Activated T-cell treated with anti-CD3 and anti-CD28 coated beads, Interleukin-2, amount 50 U/mL, for 24 hours (primary cell): Measurements from ENCODE around the gene DLEC1.
"Not testable (repeated sequence)": the region's sequence is repeated elsewhere in the genome, so short reads cannot be mapped to it uniquely, and the experiment has no call there.

Source experiments
- DNase-seq: peaks from one replicate; pipeline ENCODE4 v3.0.0-alpha.2; 2020
- H3K27ac Mint-ChIP-seq: 2 replicates; pipeline ENCODE4 v1.8.0; 2020; ENCODE audit warnings: mild to moderate bottlenecking, mixed read lengths
- H3K27me3 Mint-ChIP-seq: 2 replicates; pipeline ENCODE4 v1.8.0; 2020; ENCODE audit warnings: mixed read lengths
- H3K36me3 Mint-ChIP-seq: 2 replicates; pipeline ENCODE4 v1.8.0; 2020; ENCODE audit warnings: low read depth, mixed read lengths
- H3K4me1 Mint-ChIP-seq: 2 replicates; pipeline ENCODE4 v1.8.0; 2020; ENCODE audit warnings: low read depth, mixed read lengths
- H3K4me3 Mint-ChIP-seq: 2 replicates; pipeline ENCODE4 v1.8.0; 2020; ENCODE audit warnings: mild to moderate bottlenecking, moderate library complexity, mixed read lengths
- H3K9me3 Mint-ChIP-seq: 2 replicates; pipeline ENCODE4 v1.8.0; 2020; ENCODE audit warnings: mixed read lengths

DLEC1 gene

GRCh38 chr3:38021196-38021595, 17.8 kb upstream of the DLEC1 start:
- peaks cover 35% of the 10 kb centered on the region for H3K4me1 Mint-ChIP-seq
- DNase-seq = no peak
- H3K27me3 Mint-ChIP-seq = no peaks in the 10 kb centered on the region

GRCh38 chr3:38022301-38022700, 16.7 kb upstream of the DLEC1 start:
- Mint-ChIP-seq H3K4me1 (peaks cover 38% of the 10 kb centered on the region), H3K36me3 (peaks cover 17% of the 10 kb centered on the region), H3K27ac (no peak overlapping the region), H3K27me3 (no peaks in the 10 kb centered on the region), H3K9me3 (no peaks in the 10 kb centered on the region), H3K4me3 (no peak overlapping the region)
- no peak for DNase-seq

More at GRCh38 chr3:38021196-38021595, 17.8 kb upstream of the DLEC1 start:
- Mint-ChIP-seq H3K36me3 (peaks cover 27% of the 10 kb centered on the region), H3K4me3 (no peak overlapping the region), H3K9me3 (peaks cover under 1% of the 10 kb centered on the region), H3K27ac (no peak overlapping the region)

GRCh38 chr3:38022896-38023709, 15.9 kb upstream of the DLEC1 start:
- H3K4me3 Mint-ChIP-seq = peak overlapping the region; percentile 80
- H3K9me3 Mint-ChIP-seq = no peaks in the 10 kb centered on the region
- peak overlapping the region; percentile 94 for H3K27ac Mint-ChIP-seq
- no peaks in the 10 kb centered on the region for H3K27me3 Mint-ChIP-seq
- H3K4me1 Mint-ChIP-seq = peaks cover 38% of the 10 kb centered on the region
- peak; percentile 31 for DNase-seq
- H3K36me3 Mint-ChIP-seq = peaks cover 10% of the 10 kb centered on the region

- peaks cover 15% of the 10 kb centered on the region for H3K27me3 Mint-ChIP-seq
- peaks cover 54% of the 10 kb centered on the region for H3K4me1 Mint-ChIP-seq
Observed at GRCh38 chr3:38026856-38027255, 12.2 kb upstream of the DLEC1 start.

GRCh38 chr3:38027466-38028465, 11.2 kb upstream of the DLEC1 start:
- peaks cover 15% of the 10 kb centered on the region for H3K27me3 Mint-ChIP-seq
- no peaks in the 10 kb centered on the region for H3K36me3 Mint-ChIP-seq
- no peak for DNase-seq
- peaks cover 49% of the 10 kb centered on the region for H3K4me1 Mint-ChIP-seq
- no peak overlapping the region for H3K27ac Mint-ChIP-seq
- H3K9me3 Mint-ChIP-seq = no peaks in the 10 kb centered on the region
- peak overlapping the region; percentile 20 for H3K4me3 Mint-ChIP-seq

More at GRCh38 chr3:38026856-38027255, 12.2 kb upstream of the DLEC1 start:
- DNase-seq = no peak
- H3K36me3 Mint-ChIP-seq = no peaks in the 10 kb centered on the region
- no peak overlapping the region for H3K4me3 Mint-ChIP-seq
- no peaks in the 10 kb centered on the region for H3K9me3 Mint-ChIP-seq
- no peak overlapping the region for H3K27ac Mint-ChIP-seq

GRCh38 chr3:38028621-38029361, 10.2 kb upstream of the DLEC1 start:
- Mint-ChIP-seq H3K4me1 (peaks cover 41% of the 10 kb centered on the region), H3K9me3 (no peaks in the 10 kb centered on the region), H3K27ac (no peak overlapping the region), H3K4me3 (peak overlapping the region; percentile 20), H3K36me3 (no peaks in the 10 kb centered on the region), H3K27me3 (peaks cover 19% of the 10 kb centered on the region)
- DNase-seq = no peak

- peaks cover 33% of the 10 kb centered on the region for H3K4me1 Mint-ChIP-seq
- H3K27ac Mint-ChIP-seq = no peak within 1 kb of the TSS
- H3K9me3 Mint-ChIP-seq = no peaks in the 10 kb centered on the region
- H3K36me3 Mint-ChIP-seq = no peaks in the 10 kb centered on the region
- peaks cover 19% of the 10 kb centered on the region for H3K27me3 Mint-ChIP-seq
- peak within 1 kb of the TSS; percentile 29 for H3K4me3 Mint-ChIP-seq
- DNase-seq = peak; percentile 56
Observed at GRCh38 chr3:38029400-38030125, 9.4 kb upstream of the DLEC1 start, which contains the start of gene PLCD1. Gene PLCD1, minus strand, starts transcription at chr3:38029642. Its CDS starts 103 bp downstream, at chr3:38029539.

GRCh38 chr3:38030126-38031021, 8.6 kb upstream of the DLEC1 start:
- no peaks in the 10 kb centered on the region for H3K36me3 Mint-ChIP-seq
- peaks cover 19% of the 10 kb centered on the region for H3K27me3 Mint-ChIP-seq
- H3K9me3 Mint-ChIP-seq = no peaks in the 10 kb centered on the region
- no peak overlapping the region for H3K27ac Mint-ChIP-seq
- no peak for DNase-seq
- H3K4me1 Mint-ChIP-seq = peaks cover 25% of the 10 kb centered on the region
- peak overlapping the region; percentile 29 for H3K4me3 Mint-ChIP-seq

GRCh38 chr3:38031022-38031994, 7.7 kb upstream of the DLEC1 start:
- DNase-seq = peak; percentile 65
- Mint-ChIP-seq H3K4me1 (peaks cover 19% of the 10 kb centered on the region), H3K27me3 (peaks cover 19% of the 10 kb centered on the region), H3K36me3 (no peaks in the 10 kb centered on the region), H3K4me3 (no peak overlapping the region), H3K27ac (peak overlapping the region; percentile 35), H3K9me3 (no peaks in the 10 kb centered on the region)

- Mint-ChIP-seq H3K27me3 (peaks cover 19% of the 10 kb centered on the region), H3K4me1 (peaks cover 18% of the 10 kb centered on the region), H3K27ac (no peak overlapping the region), H3K4me3 (no peak overlapping the region), H3K36me3 (no peaks in the 10 kb centered on the region), H3K9me3 (no peaks in the 10 kb centered on the region)
- DNase-seq = no peak
Observed at GRCh38 chr3:38032328-38032865, 6.6 kb upstream of the DLEC1 start.

- not testable (repeated sequence) for H3K27ac Mint-ChIP-seq, DNase-seq, H3K9me3 Mint-ChIP-seq, H3K36me3 Mint-ChIP-seq, H3K4me3 Mint-ChIP-seq
- H3K4me1 Mint-ChIP-seq = peaks cover 29% of the 10 kb centered on the region
- peaks cover 14% of the 10 kb centered on the region for H3K27me3 Mint-ChIP-seq
Observed at GRCh38 chr3:38033586-38033985, 5.4 kb upstream of the DLEC1 start.

GRCh38 chr3:38034335-38034734, 4.7 kb upstream of the DLEC1 start:
- not testable (repeated sequence) for H3K36me3 Mint-ChIP-seq, H3K4me3 Mint-ChIP-seq, DNase-seq, H3K27ac Mint-ChIP-seq
- Mint-ChIP-seq H3K9me3 (peaks cover 10% of the 10 kb centered on the region), H3K4me1 (peaks cover 36% of the 10 kb centered on the region), H3K27me3 (peaks cover 12% of the 10 kb centered on the region)
